Neuron (in vitro differentiated cells): Measurements from ENCODE around the gene GDPD3.

Experiments
- H2AFZ ChIP-seq: one replicate; pipeline ENCODE4 v1.6.1; 2013; ENCODE audit warnings: low read depth, mild to moderate bottlenecking, inconsistent platforms, low read length, moderate library complexity
- H3K27me3 ChIP-seq: one replicate; pipeline ENCODE4 v1.6.1; 2013; ENCODE audit warnings: low read length; ENCODE audit not compliant: insufficient read depth
- H3K36me3 ChIP-seq: one replicate; pipeline ENCODE4 v1.6.1; 2013; ENCODE audit warnings: low read length; ENCODE audit not compliant: insufficient read depth
- H3K4me1 ChIP-seq: one replicate; pipeline ENCODE4 v1.6.1; 2013; ENCODE audit warnings: low read length; ENCODE audit not compliant: insufficient read depth
- H3K4me3 ChIP-seq: 2 replicates; pipeline ENCODE4 v1.5.1; 2013; ENCODE audit warnings: mild to moderate bottlenecking, low read length, moderate library complexity
- H3K9me3 ChIP-seq: one replicate; pipeline ENCODE4 v1.6.1; 2013; ENCODE audit warnings: low read length

GDPD3 gene, protein sequence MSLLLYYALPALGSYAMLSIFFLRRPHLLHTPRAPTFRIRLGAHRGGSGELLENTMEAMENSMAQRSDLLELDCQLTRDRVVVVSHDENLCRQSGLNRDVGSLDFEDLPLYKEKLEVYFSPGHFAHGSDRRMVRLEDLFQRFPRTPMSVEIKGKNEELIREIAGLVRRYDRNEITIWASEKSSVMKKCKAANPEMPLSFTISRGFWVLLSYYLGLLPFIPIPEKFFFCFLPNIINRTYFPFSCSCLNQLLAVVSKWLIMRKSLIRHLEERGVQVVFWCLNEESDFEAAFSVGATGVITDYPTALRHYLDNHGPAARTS

DNA sequence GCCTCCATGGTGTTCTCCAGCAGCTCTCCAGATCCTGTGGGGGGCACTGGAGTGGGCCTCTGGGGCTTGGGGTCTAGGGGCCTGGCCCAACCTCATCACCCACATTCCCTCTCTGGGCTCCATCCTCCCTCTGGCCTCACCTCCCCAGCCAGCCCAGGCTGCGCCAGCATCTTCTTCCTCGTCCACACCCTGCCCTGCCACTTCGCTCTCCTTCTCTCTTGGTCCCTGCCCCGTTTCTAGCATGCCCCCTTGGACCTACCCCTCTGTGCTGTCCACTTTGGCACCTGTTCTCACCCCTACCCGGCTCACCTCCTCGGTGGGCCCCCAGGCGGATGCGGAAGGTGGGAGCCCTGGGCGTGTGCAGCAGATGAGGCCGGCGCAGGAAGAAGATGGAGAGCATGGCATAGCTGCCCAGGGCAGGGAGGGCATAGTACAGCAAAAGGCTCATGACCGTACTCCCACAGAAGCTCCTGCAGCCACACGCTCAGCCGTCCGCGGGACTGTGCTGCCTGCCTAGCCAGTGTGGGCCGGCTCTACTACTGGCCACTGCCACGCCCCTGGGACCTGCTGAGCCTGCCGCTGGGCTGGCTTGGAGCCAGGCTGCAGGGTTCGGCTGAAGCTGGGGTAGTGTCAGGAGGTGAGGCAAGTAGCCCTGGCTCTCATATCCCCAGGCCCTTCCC, at the start of gene GDPD3:
TSS of gene GDPD3 (minus strand) at position 507 of the 680 bp plus-strand sequence. CDS start at position 448, 59 bp downstream.
- Histone ChIP-seq H2AFZ (no peak within 1 kb of the TSS), H3K4me3 (no peak within 1 kb of the TSS), H3K36me3 (peaks cover 15% of the 10 kb centered on the region), H3K9me3 (no peaks in the 10 kb centered on the region), H3K4me1 (no peaks in the 10 kb centered on the region), H3K27me3 (no peaks in the 10 kb centered on the region)

DNA sequence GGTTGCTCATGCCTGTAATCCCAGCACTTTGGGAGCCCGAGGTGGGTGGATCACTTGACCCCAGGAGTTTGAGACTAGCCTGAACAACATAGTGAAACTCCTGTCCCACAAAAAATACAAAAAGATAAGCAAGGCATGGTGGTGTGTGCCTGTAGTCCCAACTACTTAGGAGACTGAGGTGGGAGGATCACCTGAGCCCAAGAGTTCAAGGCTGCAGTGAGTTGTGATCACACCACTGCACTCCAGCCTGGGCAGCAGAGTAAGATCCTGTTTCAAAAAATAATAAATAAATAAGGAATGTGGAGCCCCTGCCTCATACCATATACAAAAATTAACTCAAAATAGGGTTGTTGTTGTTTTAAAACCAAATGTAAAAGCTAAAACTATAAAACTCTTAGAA, 43.9 kb upstream of the GDPD3 start:
- no peaks in the 10 kb centered on the region for H3K36me3 ChIP-seq
- H3K4me3 ChIP-seq = no peak overlapping the region
- no peak overlapping the region for H2AFZ ChIP-seq
- H3K9me3 ChIP-seq = no peaks in the 10 kb centered on the region
- H3K4me1 ChIP-seq = no peaks in the 10 kb centered on the region
- H3K27me3 ChIP-seq = peaks cover 3% of the 10 kb centered on the region

DNA sequence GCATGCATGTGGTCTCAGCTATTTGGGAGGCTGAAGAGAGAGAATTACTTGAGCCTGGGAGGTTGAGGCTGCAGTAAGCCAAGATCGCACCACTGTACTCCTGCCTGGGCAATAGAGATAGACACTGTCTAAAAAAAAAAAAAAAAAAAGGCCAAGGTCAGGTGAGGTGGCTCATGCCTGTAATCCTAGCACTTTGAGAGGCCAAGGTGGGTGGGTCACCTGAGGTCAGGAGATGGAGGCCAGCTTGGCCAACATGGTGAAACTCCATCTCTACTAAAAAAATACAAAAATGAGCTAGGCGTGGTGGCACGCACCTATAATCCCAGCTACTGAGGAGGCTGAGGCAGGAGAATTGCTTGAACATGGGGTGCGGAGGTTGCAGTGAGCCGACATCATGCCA, 41.9 kb upstream of the GDPD3 start:
- H3K4me3 ChIP-seq = no peak overlapping the region
- H3K27me3 ChIP-seq = no peaks in the 10 kb centered on the region
- H3K9me3 ChIP-seq = no peaks in the 10 kb centered on the region
- no peaks in the 10 kb centered on the region for H3K36me3 ChIP-seq
- no peak overlapping the region for H2AFZ ChIP-seq
- no peaks in the 10 kb centered on the region for H3K4me1 ChIP-seq

DNA sequence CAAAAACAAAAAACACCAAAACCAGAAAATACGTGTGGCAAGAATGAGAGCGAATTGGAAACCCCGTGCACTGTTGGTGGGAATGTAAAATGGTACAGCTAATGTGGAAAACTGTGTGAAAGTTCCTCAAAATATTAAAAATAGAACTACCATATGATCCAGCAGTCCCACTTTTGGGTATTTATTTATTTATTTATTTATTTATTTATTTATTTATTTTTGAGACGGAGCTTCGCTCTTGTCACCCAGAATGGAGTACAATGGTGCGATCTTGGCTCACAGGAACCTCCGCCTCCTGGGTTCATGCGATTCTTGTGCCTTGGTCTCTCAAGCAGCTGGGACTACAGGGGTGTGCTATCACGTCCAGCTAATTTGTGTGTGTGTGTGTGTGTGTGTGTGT, 39.2 kb upstream of the GDPD3 start:
- no peaks in the 10 kb centered on the region for H3K27me3 ChIP-seq
- no peak overlapping the region for H2AFZ ChIP-seq
- H3K9me3 ChIP-seq = no peaks in the 10 kb centered on the region
- H3K4me1 ChIP-seq = no peaks in the 10 kb centered on the region
- no peaks in the 10 kb centered on the region for H3K36me3 ChIP-seq
- no peak overlapping the region for H3K4me3 ChIP-seq

DNA sequence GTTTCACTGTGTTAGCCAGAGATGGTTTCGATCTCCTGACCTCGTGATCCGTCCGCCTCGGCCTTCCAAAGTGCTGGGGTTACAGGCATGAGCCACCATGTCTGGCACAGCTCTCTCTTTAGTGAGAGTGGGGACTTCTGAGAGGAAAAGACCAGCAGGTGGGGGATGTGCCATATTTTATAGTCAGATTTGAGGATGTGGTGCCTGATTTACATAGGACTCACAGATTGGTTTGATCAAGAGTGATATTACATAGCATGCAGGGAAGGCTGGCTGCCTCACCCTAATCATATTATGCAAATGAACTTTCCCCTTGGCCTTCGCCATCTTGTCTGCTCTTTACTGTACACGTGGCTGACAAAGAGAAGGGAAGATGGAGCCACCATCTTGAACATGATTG, 37.8 kb upstream of the GDPD3 start:
- H2AFZ ChIP-seq = no peak overlapping the region

DNA sequence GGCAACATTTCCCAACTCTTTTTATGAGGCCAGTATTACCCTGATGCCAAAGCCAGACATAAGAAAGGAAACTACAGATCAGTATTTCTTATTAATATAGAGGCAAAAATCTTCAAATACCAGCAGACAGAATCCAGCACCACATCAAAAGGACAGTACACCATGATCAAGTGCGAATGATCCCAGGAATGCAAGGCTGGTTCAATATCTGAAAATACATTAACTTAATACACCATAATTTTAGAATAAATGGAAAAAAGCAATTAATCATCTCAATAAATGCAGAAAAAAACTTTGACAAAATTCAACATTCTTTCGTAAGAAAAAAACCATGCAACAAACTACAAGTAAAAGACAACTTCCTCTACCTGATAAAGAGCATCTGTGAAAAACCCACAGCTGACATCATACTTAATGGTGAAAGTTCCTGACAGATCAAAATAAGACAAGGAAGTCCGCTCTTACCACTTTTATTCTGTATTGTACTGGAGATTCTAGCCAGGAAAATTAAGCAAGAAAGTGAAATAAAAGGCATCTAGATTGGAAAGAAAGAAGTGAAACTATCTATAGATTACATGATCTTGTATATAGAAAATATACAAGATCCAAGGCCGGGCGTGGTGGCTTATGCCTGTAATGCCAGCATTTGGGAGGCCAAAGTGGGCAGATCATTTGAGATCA, 36.1 kb upstream of the GDPD3 start:
- H3K36me3 ChIP-seq = no peaks in the 10 kb centered on the region
- H3K4me3 ChIP-seq = no peak overlapping the region
- H3K27me3 ChIP-seq = no peaks in the 10 kb centered on the region
- H3K4me1 ChIP-seq = no peaks in the 10 kb centered on the region
- H3K9me3 ChIP-seq = no peaks in the 10 kb centered on the region
- no peak overlapping the region for H2AFZ ChIP-seq

More for the DNA sequence above, 37.8 kb upstream of the GDPD3 start:
- H3K4me3 ChIP-seq = no peak overlapping the region
- no peaks in the 10 kb centered on the region for H3K36me3 ChIP-seq
- no peaks in the 10 kb centered on the region for H3K4me1 ChIP-seq
- no peaks in the 10 kb centered on the region for H3K27me3 ChIP-seq
- no peaks in the 10 kb centered on the region for H3K9me3 ChIP-seq

DNA sequence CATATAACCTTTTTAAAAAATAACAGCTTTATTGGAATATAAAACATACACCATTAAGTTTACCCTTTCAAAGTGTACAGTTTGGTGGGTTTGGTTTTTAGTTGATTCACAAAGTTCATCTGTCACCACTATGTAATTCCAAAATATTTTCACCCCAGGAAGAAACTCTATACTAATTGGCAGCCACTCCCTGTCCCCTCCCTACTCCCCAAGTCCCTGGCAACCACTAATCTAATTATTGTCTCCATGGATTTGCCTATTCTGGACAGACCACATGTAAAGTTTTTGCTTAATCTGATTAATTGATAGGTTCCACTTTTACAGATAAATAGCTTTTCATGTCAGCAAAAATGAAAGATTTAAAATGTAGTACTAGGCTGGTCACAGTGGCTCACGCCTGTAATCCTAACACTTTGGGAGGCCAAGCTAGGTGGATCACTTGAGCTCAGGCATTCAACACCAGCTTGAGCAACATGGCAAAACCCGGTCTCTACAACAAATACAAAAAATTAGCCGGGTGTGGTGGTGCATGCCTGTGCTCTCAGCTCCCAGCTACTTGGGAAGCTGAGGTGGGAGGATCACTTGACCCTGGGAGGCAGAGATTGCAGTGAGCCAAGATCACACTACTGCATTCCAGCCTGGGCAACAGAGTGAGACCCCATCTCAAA, 34.6 kb upstream of the GDPD3 start:
- no peak overlapping the region for H2AFZ ChIP-seq
- no peaks in the 10 kb centered on the region for H3K4me1 ChIP-seq
- no peaks in the 10 kb centered on the region for H3K36me3 ChIP-seq
- H3K9me3 ChIP-seq = no peaks in the 10 kb centered on the region
- no peaks in the 10 kb centered on the region for H3K27me3 ChIP-seq
- no peak overlapping the region for H3K4me3 ChIP-seq

DNA sequence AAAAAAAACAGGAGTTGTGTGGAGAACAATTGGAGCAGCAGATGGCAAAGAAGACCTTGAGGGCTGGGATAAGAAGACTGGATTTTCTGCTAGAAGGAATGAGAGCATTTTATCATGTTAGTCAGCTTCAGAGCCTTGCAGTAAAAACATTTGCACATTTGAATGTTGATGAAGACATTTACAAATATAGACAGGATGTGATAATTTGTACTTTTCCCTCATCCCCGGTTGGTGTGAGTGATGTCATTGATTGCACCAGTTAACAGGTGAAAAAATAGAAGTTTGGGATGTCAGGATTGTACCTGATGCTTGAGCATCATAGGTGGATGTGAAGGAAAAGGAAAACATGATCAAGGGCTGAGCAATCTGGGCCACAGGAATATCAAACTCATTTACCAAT, 32.3 kb upstream of the GDPD3 start:
- Histone ChIP-seq H3K36me3 (no peaks in the 10 kb centered on the region), H2AFZ (no peak overlapping the region), H3K27me3 (no peaks in the 10 kb centered on the region), H3K4me1 (no peaks in the 10 kb centered on the region), H3K9me3 (no peaks in the 10 kb centered on the region), H3K4me3 (no peak overlapping the region)

DNA sequence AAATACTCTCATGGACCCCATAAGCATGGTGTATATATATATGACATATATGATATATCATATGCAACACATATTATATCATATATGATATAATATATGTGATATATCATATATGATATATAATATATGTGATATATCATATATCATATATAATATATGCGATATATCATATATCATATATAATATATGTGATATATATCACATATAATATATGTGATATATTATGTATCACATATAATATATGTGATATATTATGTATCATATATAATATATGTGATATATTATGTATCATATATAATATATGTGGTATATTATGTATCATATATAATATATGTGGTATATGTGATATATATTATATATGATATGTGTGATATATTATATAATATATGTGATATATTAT, 31.6 kb upstream of the GDPD3 start:
- Histone ChIP-seq H3K4me3 (no peak overlapping the region), H3K4me1 (no peaks in the 10 kb centered on the region)

DNA sequence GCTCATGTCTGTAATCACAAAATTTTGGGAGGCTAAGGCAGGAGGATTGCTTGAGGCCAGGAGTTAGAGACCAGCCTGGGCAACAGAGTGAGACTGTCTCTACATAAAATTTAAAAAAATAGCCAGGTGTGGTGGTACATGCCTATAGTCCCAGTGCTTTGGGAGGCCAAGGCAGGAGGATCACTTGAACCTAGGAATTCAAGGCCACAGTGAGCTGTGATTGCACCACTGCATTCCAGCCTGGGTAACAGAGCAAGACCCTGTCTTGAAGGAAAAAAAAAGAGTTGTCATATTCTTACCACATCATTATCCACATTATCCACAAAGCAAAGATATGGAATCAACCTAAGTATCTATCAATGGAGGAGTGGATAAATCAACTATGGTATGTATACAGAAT, 30.7 kb upstream of the GDPD3 start:
- H2AFZ ChIP-seq = no peak overlapping the region
- H3K4me1 ChIP-seq = no peaks in the 10 kb centered on the region
- H3K9me3 ChIP-seq = no peaks in the 10 kb centered on the region
- H3K4me3 ChIP-seq = no peak overlapping the region
- H3K36me3 ChIP-seq = no peaks in the 10 kb centered on the region
- H3K27me3 ChIP-seq = no peaks in the 10 kb centered on the region

More for the DNA sequence above, 31.6 kb upstream of the GDPD3 start:
- Histone ChIP-seq H2AFZ (no peak overlapping the region), H3K9me3 (no peaks in the 10 kb centered on the region), H3K27me3 (no peaks in the 10 kb centered on the region), H3K36me3 (no peaks in the 10 kb centered on the region)

DNA sequence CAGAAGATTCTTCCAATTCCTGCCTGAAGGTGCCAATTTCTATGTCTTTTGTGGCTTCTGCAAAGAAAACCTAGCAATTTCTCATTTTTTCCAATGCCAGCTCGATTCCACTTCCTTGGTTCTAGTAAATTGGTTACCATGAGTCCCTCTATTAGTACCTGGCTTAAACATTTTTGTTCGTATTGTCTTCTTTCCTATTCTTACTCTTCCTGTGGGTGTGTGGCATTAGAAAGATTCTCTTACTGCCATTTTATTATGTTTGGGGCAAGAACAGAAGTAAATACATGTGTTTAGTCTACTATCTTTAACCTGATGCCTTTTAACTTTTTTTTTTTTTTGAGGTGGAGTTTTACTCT, 30.0 kb upstream of the GDPD3 start:
- Histone ChIP-seq H3K27me3 (no peaks in the 10 kb centered on the region), H3K4me3 (no peak overlapping the region), H2AFZ (no peak overlapping the region), H3K4me1 (no peaks in the 10 kb centered on the region), H3K36me3 (no peaks in the 10 kb centered on the region), H3K9me3 (no peaks in the 10 kb centered on the region)

DNA sequence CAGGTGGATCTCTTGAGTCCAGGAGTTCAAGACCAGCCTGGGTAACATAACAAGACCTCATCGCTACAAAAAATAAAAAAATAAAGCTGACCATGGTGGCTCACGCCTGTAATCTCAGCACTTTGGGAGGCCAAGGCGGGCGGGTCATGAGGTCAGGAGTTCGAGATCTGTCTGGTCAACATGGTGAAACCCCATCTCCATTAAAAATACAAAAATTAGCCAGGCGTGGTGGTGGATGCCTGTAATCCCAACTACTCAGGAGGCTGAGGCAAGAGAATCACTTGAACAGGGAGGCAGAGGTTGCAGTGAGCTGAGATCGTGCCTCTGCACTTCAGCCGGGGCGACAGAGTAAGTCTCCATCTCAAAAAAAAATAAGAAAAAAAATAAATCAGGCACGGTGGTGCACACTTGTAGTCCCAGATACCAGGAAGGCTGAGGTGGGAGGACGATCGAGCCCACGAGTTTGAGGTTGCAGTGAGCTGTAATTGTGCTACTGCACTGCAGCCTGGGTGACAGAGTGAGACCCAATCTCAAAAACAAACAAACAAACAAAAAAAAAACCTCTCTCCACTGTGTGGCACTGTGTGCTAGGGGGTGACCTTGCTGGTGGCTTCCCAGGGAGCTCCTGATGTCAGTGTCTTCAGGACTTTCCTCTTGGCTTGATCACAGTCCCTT, 29.5 kb upstream of the GDPD3 start:
- Histone ChIP-seq H2AFZ (no peak overlapping the region), H3K27me3 (no peaks in the 10 kb centered on the region), H3K4me1 (no peaks in the 10 kb centered on the region), H3K4me3 (no peak overlapping the region), H3K36me3 (no peaks in the 10 kb centered on the region), H3K9me3 (no peaks in the 10 kb centered on the region)

DNA sequence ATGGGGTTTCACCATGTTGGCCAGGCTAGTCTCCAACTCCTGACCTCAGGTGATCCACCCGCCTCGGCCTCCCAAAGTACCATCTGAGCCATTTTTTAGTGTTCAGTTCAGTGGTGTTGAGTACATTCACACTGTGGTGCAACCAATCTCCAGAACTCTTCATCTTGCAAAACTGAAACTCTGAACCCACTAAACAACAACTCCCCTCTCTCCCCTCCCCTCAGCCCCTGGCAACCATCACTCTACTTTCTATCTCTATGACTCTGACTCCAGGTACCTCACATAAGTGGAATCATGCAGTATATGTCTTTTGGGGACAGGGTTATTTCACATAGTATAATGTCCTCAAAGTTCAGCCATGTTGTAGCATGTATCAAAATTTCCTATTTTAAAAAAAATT, 28.4 kb upstream of the GDPD3 start:
- Histone ChIP-seq H3K27me3 (no peaks in the 10 kb centered on the region), H3K4me3 (no peak overlapping the region), H3K36me3 (no peaks in the 10 kb centered on the region), H3K4me1 (no peaks in the 10 kb centered on the region), H2AFZ (no peak overlapping the region), H3K9me3 (no peaks in the 10 kb centered on the region)
